Right lobe of liver (tissue), 6 donors: ENCODE data around the gene MEA1. TPM values are rescaled to one million over a fixed set of nuclear protein-coding genes. Genes with fewer than 3 reads are reported as not detected.

Experiments
- ATAC-seq, 4 donors: fragments of 200-7000 bp; cut with Tn5 transposase; one replicate each; pipeline ENCODE4 v1.9.1; 2020; ENCODE audit warnings: mild to moderate bottlenecking in 4 of 4, moderate library complexity in 4 of 4
- DNase-seq, 3 donors: peaks; one replicate each; pipeline ENCODE4 v3.0.0-alpha.2; 2020
- H3K27ac ChIP-seq, 3 donors: fragments of 200-600 bp; one replicate each; pipeline ENCODE4 v1.8.0; 2022
- H3K27me3 ChIP-seq, 2 donors: fragments of 200-600 bp; one replicate each; pipeline ENCODE4 v1.8.0; 2022
- H3K36me3 ChIP-seq, 4 donors: fragments of 200-600 bp; sonication (generic) in 1 of 4; one replicate each; pipeline versions ENCODE4 v1.5.1 to v1.8.0; 2017 to 2022; ENCODE audit warnings: control low read depth in 1 of 4
- H3K4me1 ChIP-seq, 4 donors: fragments of 200-600 bp; sonication (generic) in 1 of 4; one replicate each; pipeline versions ENCODE4 v1.5.1 to v1.8.0; 2017 to 2022; ENCODE audit warnings: control low read depth in 1 of 4
- H3K4me3 ChIP-seq, 3 donors: fragments of 200-600 bp; one replicate each; pipeline ENCODE4 v1.8.0; 2022
- H3K9me3 ChIP-seq, 4 donors: fragments of 200-600 bp; sonication (generic) in 1 of 4; one replicate each; pipeline versions ENCODE4 v1.5.1 to v1.8.0; 2017 to 2022; ENCODE audit warnings: control low read depth in 1 of 4
- CTCF ChIP-seq, 4 donors: fragments of 200-600 bp in 3 of 4; fragments of 450-650 bp in 1 of 4; IDR thresholded peaks; one replicate each; pipeline versions ENCODE4 v1.5.1 to v1.8.0; 2016 to 2022; ENCODE audit warnings: antibody characterized with exemption in 4 of 4, mild to moderate bottlenecking in 2 of 4
- POLR2A ChIP-seq: fragments of 450-650 bp; IDR thresholded peaks from one replicate; pipeline ENCODE4 v1.6.1; 2017; ENCODE audit warnings: antibody characterized with exemption, mild to moderate bottlenecking
- WGBS: methylation state at CpG from one replicate; pipeline ENCODE4 v1.1.6; 2018; ENCODE audit warnings: low coverage, low lambda C conversion rate; ENCODE audit not compliant: insufficient coverage; ENCODE audit errors: missing lambda C conversion rate; 5-methylcytosine and 5-hydroxymethylcytosine counted together
- intact Hi-C, 2 donors: fragments of 100-400 bp; cut with DNase I; formaldehyde crosslinking; loops; one replicate each; pipeline versions ENCODE4 v1.11.2 to v1.14.1; 2022
- total RNA-seq, 6 experiments: library from RNA; depleted of rRNA in 2 of 6; stranded (reverse); fragments of >200 nt in 2 of 6; fragmentation: NEBNext Ultra II Directional in 3 of 6; extraction: Animal tissue kit (Norgen Biotek cat#: 25700) in 3 of 6; gene quantifications; one replicate each; pipeline versions ENCODE4 v1.1.0 to v1.2.4, GENCODE V29; 2016 to 2023
- donor health status: DM: no; HTN: yes; CAD: no.
- donor health status: DM: no; HTN: no; CAD: no.
- donor health status: DM: no; HTN: no; CAD: no.
- donor health status: DM: no; HTN: yes; CAD: no.
- donor health status: DM: no; HTN: yes; CAD: no.

Gene MEA1
- total RNA-seq, 6 experiments from 2014 or later = 19.1 to 39.1 (median 25.2) TPM

- peak in 2 of 4 donors; percentile 1 to 7 for ATAC-seq
- no peak for TF ChIP-seq POLR2A
- TF ChIP-seq CTCF (IDR thresholded peaks at IDR 0.05) = no peak
- Histone ChIP-seq H3K27me3 (no peaks in the 10 kb centered on the region), H3K36me3 (peaks cover 0 to 39% (median 17%) of the 10 kb centered on the region in 4 donors), H3K4me3 (no peak overlapping the region), H3K4me1 (peaks cover 0 to 18% (median 0%) of the 10 kb centered on the region in 4 donors), H3K27ac (peak overlapping the region in 1 of 3 donors; percentile 13), H3K9me3 (no peaks in the 10 kb centered on the region)
- intact Hi-C loops = no loop called here
- WGBS = 100% methylated on average over 1 of the region's 12 CpGs
- no peak for DNase-seq
Measured at GRCh38 chr6:42968126-42968701, 45.5 kb downstream of the MEA1 start.

GRCh38 chr6:42967228-42967627 is 46.5 kb downstream of the MEA1 start:
- Histone ChIP-seq H3K9me3 (no peaks in the 10 kb centered on the region), H3K27me3 (no peaks in the 10 kb centered on the region), H3K4me1 (peaks cover 0 to 18% (median 0%) of the 10 kb centered on the region in 4 donors), H3K27ac (no peak overlapping the region), H3K4me3 (no peak overlapping the region), H3K36me3 (peaks cover 0 to 40% (median 19%) of the 10 kb centered on the region in 4 donors)
- DNase-seq (no peak), ATAC-seq (peak in 1 of 4 donors; percentile 1)
- TF ChIP-seq CTCF (IDR thresholded peaks at IDR 0.05) (no peak), POLR2A (no peak)
- intact Hi-C loops = no loop called here
- 100% methylated on average over 6 of the region's 11 CpGs for WGBS

GRCh38 chr6:42966571-42966970 is 47.2 kb downstream of the MEA1 start:
- Histone ChIP-seq H3K4me1 (peaks cover 0 to 24% (median 0%) of the 10 kb centered on the region in 4 donors), H3K4me3 (no peak overlapping the region), H3K27me3 (no peaks in the 10 kb centered on the region), H3K27ac (no peak overlapping the region), H3K36me3 (peaks cover 0 to 45% (median 19%) of the 10 kb centered on the region in 4 donors), H3K9me3 (no peaks in the 10 kb centered on the region)
- no peak for ATAC-seq
- DNase-seq = no peak
- intact Hi-C loops = no loop called here
- TF ChIP-seq CTCF (IDR thresholded peaks at IDR 0.05) = no peak
- TF ChIP-seq POLR2A = no peak
- WGBS = 67% methylated on average over 6 of the region's 7 CpGs

GRCh38 chr6:42963855-42964605 is 49.7 kb downstream of the MEA1 start:
- H3K4me3 ChIP-seq = no peak overlapping the region
- DNase-seq = no peak
- intact Hi-C loops = no loop called here

More at GRCh38 chr6:42963855-42964605, 49.7 kb downstream of the MEA1 start:
- ATAC-seq = no peak
- TF ChIP-seq POLR2A (no peak), CTCF (IDR thresholded peaks at IDR 0.05) (peak in 2 of 4 donors; percentile 6 to 11)
- Histone ChIP-seq H3K9me3 (no peaks in the 10 kb centered on the region), H3K36me3 (peaks cover 0 to 42% (median 19%) of the 10 kb centered on the region in 4 donors), H3K4me1 (peaks cover 0 to 8% (median 3%) of the 10 kb centered on the region in 4 donors), H3K27ac (no peak overlapping the region), H3K27me3 (no peaks in the 10 kb centered on the region)
- WGBS = 56% methylated on average over 1 of the region's 9 CpGs
